ENCODE measurements around the gene MYH9. TPM values are rescaled to one million over a fixed set of nuclear protein-coding genes. Genes with fewer than 3 reads are reported as not detected.

The MYH9 gene
- total RNA-seq, 3 donors from 2014 or later (not counting 1 experiment from before 2014, with no cell fraction given): 803 to 1,038 (median 808) TPM

- Mint-ChIP-seq H3K27me3 (ENCODE audit: low read depth in 2 of 2) (no peaks in the 10 kb centered on the region), H3K9me3 (no peaks in the 10 kb centered on the region), H3K4me1 (peaks cover 12 to 17% of the 10 kb centered on the region in 2 donors), H3K27ac (peak overlapping the region in 1 of 2 donors; percentile 35), H3K4me3 (no peak overlapping the region), H3K36me3 (peaks cover 15% of the 10 kb centered on the region)
- no peak for ATAC-seq
- DNase-seq: no peak
- 92% methylated on average over 7 of the region's 7 CpGs for WGBS (ENCODE audit: insufficient coverage)
- H3K27ac ChIP-seq (ENCODE audit: low read length): no peak overlapping the region
- no peaks in the 10 kb centered on the region for H3K27me3 ChIP-seq (ENCODE audit: control insufficient read depth, insufficient read depth, low read length)
- TF ChIP-seq CTCF (IDR thresholded peaks at IDR 0.05): no peak
- peaks cover 88% of the 10 kb centered on the region for H3K36me3 ChIP-seq (ENCODE audit: control insufficient read depth, insufficient read depth, low read length)
- no peaks in the 10 kb centered on the region for H3K9me3 ChIP-seq (ENCODE audit: control insufficient read depth, insufficient read depth, low read length)
- intact Hi-C loops (cut with micrococcal nuclease): no loop called here
- peaks cover 18% of the 10 kb centered on the region for H3K4me1 ChIP-seq (ENCODE audit: control insufficient read depth, insufficient read depth, low read length)
- H3K4me3 ChIP-seq (ENCODE audit: low read length): no peak overlapping the region
Observed at GRCh38 chr22:36295247-36295646, 92.5 kb downstream of the MYH9 start.

GRCh38 chr22:36294801-36295200 is 93.0 kb downstream of the MYH9 start:
- Histone ChIP-seq H3K9me3 (ENCODE audit: control insufficient read depth, insufficient read depth, low read length) (no peaks in the 10 kb centered on the region), H3K4me3 (ENCODE audit: low read length) (no peak overlapping the region), H3K27ac (ENCODE audit: low read length) (no peak overlapping the region), H3K36me3 (ENCODE audit: control insufficient read depth, insufficient read depth, low read length) (peaks cover 85% of the 10 kb centered on the region), H3K4me1 (ENCODE audit: control insufficient read depth, insufficient read depth, low read length) (peaks cover 22% of the 10 kb centered on the region), H3K27me3 (ENCODE audit: control insufficient read depth, insufficient read depth, low read length) (no peaks in the 10 kb centered on the region)
- Mint-ChIP-seq H3K4me3 (no peak overlapping the region), H3K9me3 (no peaks in the 10 kb centered on the region), H3K4me1 (peaks cover 16 to 21% of the 10 kb centered on the region in 2 donors), H3K27ac (peak overlapping the region in 1 of 2 donors; percentile 35), H3K36me3 (peaks cover 18% of the 10 kb centered on the region), H3K27me3 (ENCODE audit: low read depth in 2 of 2) (no peaks in the 10 kb centered on the region)
- no peak for DNase-seq
- intact Hi-C loops (cut with micrococcal nuclease): no loop called here
- no peak for TF ChIP-seq CTCF (IDR thresholded peaks at IDR 0.05)
- no peak for ATAC-seq
- 98% methylated on average over 11 of the region's 11 CpGs for WGBS (ENCODE audit: insufficient coverage)

- no peak for TF ChIP-seq CTCF (IDR thresholded peaks at IDR 0.05)
- H3K36me3 ChIP-seq (ENCODE audit: control insufficient read depth, insufficient read depth, low read length): peaks cover 85% of the 10 kb centered on the region
- peaks cover 27% of the 10 kb centered on the region for H3K4me1 ChIP-seq (ENCODE audit: control insufficient read depth, insufficient read depth, low read length)
- intact Hi-C loops (cut with micrococcal nuclease): no loop called here
- no peak overlapping the region for H3K4me3 ChIP-seq (ENCODE audit: low read length)
- DNase-seq: no peak
- no peak overlapping the region for H3K27ac ChIP-seq (ENCODE audit: low read length)
- no peak for ATAC-seq
- H3K4me3 Mint-ChIP-seq: no peak overlapping the region
- H3K27me3 Mint-ChIP-seq (ENCODE audit: low read depth in 2 of 2): no peaks in the 10 kb centered on the region
- H3K9me3 ChIP-seq (ENCODE audit: control insufficient read depth, insufficient read depth, low read length): no peaks in the 10 kb centered on the region
- peaks cover 22 to 27% of the 10 kb centered on the region in 2 donors for H3K4me1 Mint-ChIP-seq
- peaks cover 23% of the 10 kb centered on the region for H3K36me3 Mint-ChIP-seq
- WGBS (ENCODE audit: insufficient coverage): 91% methylated on average over 7 of the region's 7 CpGs
- H3K27me3 ChIP-seq (ENCODE audit: control insufficient read depth, insufficient read depth, low read length): no peaks in the 10 kb centered on the region
- no peak overlapping the region for H3K27ac Mint-ChIP-seq
- no peaks in the 10 kb centered on the region for H3K9me3 Mint-ChIP-seq
Observed at GRCh38 chr22:36294293-36294620, 93.5 kb downstream of the MYH9 start.

- Histone ChIP-seq H3K27me3 (ENCODE audit: control insufficient read depth, insufficient read depth, low read length) (no peaks in the 10 kb centered on the region), H3K27ac (ENCODE audit: low read length) (no peak overlapping the region), H3K36me3 (ENCODE audit: control insufficient read depth, insufficient read depth, low read length) (peaks cover 85% of the 10 kb centered on the region), H3K9me3 (ENCODE audit: control insufficient read depth, insufficient read depth, low read length) (no peaks in the 10 kb centered on the region), H3K4me3 (ENCODE audit: low read length) (no peak overlapping the region), H3K4me1 (ENCODE audit: control insufficient read depth, insufficient read depth, low read length) (peaks cover 32% of the 10 kb centered on the region)
- no peak for DNase-seq
- intact Hi-C loops (cut with micrococcal nuclease): no loop called here
- no peak overlapping the region for H3K27ac Mint-ChIP-seq
- WGBS (ENCODE audit: insufficient coverage): 96% methylated on average over 26 of the region's 26 CpGs
- no peaks in the 10 kb centered on the region for H3K9me3 Mint-ChIP-seq
- ATAC-seq: no peak
- H3K4me1 Mint-ChIP-seq: peaks cover 27 to 32% of the 10 kb centered on the region in 2 donors
- TF ChIP-seq CTCF (IDR thresholded peaks at IDR 0.05): no peak
- peaks cover 23% of the 10 kb centered on the region for H3K36me3 Mint-ChIP-seq
- H3K4me3 Mint-ChIP-seq: no peak overlapping the region
- no peaks in the 10 kb centered on the region for H3K27me3 Mint-ChIP-seq (ENCODE audit: low read depth in 2 of 2)
Observed at GRCh38 chr22:36293606-36294292, 94.0 kb downstream of the MYH9 start.
